ENCODE results near the gene DNAI2. TPM values are rescaled to one million over a fixed set of nuclear protein-coding genes. Genes with fewer than 3 reads are reported as not detected.

The DNAI2 gene
- total RNA-seq, 6 experiments from 2014 or later: not detected

- Mint-ChIP-seq H3K27ac (no peak overlapping the region), H3K27me3 (ENCODE audit: insufficient read depth) (peaks cover 4% of the 10 kb centered on the region), H3K4me3 (no peak overlapping the region), H3K9me3 (peaks cover 32% of the 10 kb centered on the region), H3K36me3 (ENCODE audit: low read depth) (no peaks in the 10 kb centered on the region), H3K4me1 (ENCODE audit: low read depth) (no peaks in the 10 kb centered on the region)
- TF ChIP-seq CTCF (IDR thresholded peaks at IDR 0.05): no peak
- DNase-seq: no peak
These were observed 66.5 kb downstream of the DNAI2 start for GRCh38 chr17:74340470-74341023.

- Mint-ChIP-seq H3K9me3 (peaks cover 25% of the 10 kb centered on the region), H3K4me3 (no peak overlapping the region), H3K27me3 (ENCODE audit: insufficient read depth) (no peaks in the 10 kb centered on the region; the same call in none of the 2 replicates), H3K27ac (no peak overlapping the region), H3K36me3 (ENCODE audit: low read depth) (no peaks in the 10 kb centered on the region), H3K4me1 (ENCODE audit: low read depth) (no peaks in the 10 kb centered on the region)
- TF ChIP-seq CTCF (IDR thresholded peaks at IDR 0.05): no peak
- DNase-seq: no peak
These were observed 68.2 kb downstream of the DNAI2 start for GRCh38 chr17:74342224-74342623.

GRCh38 chr17:74343121-74343520 lies 69.1 kb downstream of the DNAI2 start:
- Mint-ChIP-seq H3K4me1 (ENCODE audit: low read depth) (no peaks in the 10 kb centered on the region), H3K36me3 (ENCODE audit: low read depth) (no peaks in the 10 kb centered on the region), H3K4me3 (no peak overlapping the region), H3K9me3 (peaks cover 20% of the 10 kb centered on the region), H3K27me3 (ENCODE audit: insufficient read depth) (no peaks in the 10 kb centered on the region; the same call in none of the 2 replicates), H3K27ac (no peak overlapping the region)
- no peak for DNase-seq
- TF ChIP-seq CTCF (IDR thresholded peaks at IDR 0.05): no peak

- Mint-ChIP-seq H3K27ac (no peak overlapping the region), H3K4me3 (no peak overlapping the region), H3K27me3 (ENCODE audit: insufficient read depth) (no peaks in the 10 kb centered on the region; the same call in none of the 2 replicates), H3K4me1 (ENCODE audit: low read depth) (no peaks in the 10 kb centered on the region), H3K9me3 (peaks cover 26% of the 10 kb centered on the region), H3K36me3 (ENCODE audit: low read depth) (no peaks in the 10 kb centered on the region)
- DNase-seq: no peak
- TF ChIP-seq CTCF (IDR thresholded peaks at IDR 0.05): no peak
These were observed 69.7 kb downstream of the DNAI2 start for GRCh38 chr17:74343526-74344284.

- Mint-ChIP-seq H3K9me3 (peaks cover 27% of the 10 kb centered on the region), H3K27ac (no peak overlapping the region), H3K4me3 (no peak overlapping the region), H3K4me1 (ENCODE audit: low read depth) (no peaks in the 10 kb centered on the region), H3K36me3 (ENCODE audit: low read depth) (no peaks in the 10 kb centered on the region), H3K27me3 (ENCODE audit: insufficient read depth) (no peaks in the 10 kb centered on the region; the same call in 1 of the 2 replicates)
- DNase-seq: no peak
- no peak for TF ChIP-seq CTCF (IDR thresholded peaks at IDR 0.05)
These were observed 70.6 kb downstream of the DNAI2 start for GRCh38 chr17:74344658-74345057.

All from HFFc6 (cell line).